Neural progenitor cell (in vitro differentiated cells): Measurements from ENCODE around the gene COPA.

Experiments
- CTCF ChIP-seq: fragments of 200-600 bp; sonication (generic); IDR thresholded peaks from 2 replicates; pipeline ENCODE4 v1.5.1; 2017; ENCODE audit warnings: antibody characterized with exemption, mild to moderate bottlenecking
- EZH2 ChIP-seq: fragments of 200-600 bp; sonication (generic); IDR thresholded peaks from 2 replicates; pipeline ENCODE4 v1.6.1; 2017; ENCODE audit warnings: antibody characterized with exemption, mild to moderate bottlenecking, moderate library complexity
- EZH2phosphoT487 ChIP-seq: fragments of 200-600 bp; sonication (generic); IDR thresholded peaks from 2 replicates; pipeline ENCODE4 v1.6.1; 2017; ENCODE audit warnings: antibody characterized with exemption

DNA sequence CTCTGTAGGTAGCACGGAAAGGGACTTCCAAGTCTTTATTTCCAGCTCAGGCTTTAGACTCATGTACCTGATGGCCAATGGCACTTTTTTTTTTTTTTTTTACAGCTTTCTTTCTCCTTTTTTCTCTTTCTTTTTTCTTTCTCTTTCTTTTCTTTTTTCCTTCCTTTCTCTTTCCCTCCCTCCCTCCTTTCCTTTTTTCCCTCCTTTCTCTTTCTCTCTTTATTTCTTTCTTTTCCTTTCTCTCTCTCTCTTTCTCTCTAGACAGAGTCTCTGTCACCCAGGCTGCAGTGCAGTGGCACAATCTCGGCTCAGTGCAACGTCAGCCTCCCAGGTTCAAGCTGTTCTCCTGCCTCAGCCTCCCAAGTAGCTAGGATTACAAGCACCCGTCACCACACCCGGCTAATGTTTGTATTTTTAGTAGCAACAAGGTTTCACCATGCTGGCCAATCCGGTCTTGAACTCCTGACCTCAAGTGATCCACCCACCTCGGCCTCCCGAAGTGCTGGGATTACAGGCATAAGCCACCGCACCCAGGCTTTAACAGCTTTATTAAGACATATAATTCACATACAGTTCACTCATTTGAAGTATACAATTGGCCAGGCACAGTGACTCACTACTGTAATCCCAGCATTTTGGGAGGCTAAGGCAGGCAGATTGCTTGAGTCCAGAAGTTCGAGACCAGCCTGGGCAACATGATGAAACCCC lies 75.6 kb downstream of the COPA start:
- TF ChIP-seq CTCF (no peak), EZH2 (no peak), EZH2phosphoT487 (no peak)
